Activated B cell treated with CpG ODN at 0.5 μM for 24 hours (primary cell): ENCODE measurements around the gene B4GALNT2. TPM values are rescaled to one million over a fixed set of nuclear protein-coding genes. Genes with fewer than 3 reads are reported as not detected.

ENCODE experiments used
- ATAC-seq: fragments of 200-7000 bp; cut with Tn5 transposase; one replicate; pipeline ENCODE4 v1.10.0; 2021; ENCODE audit warnings: low read depth, mild to moderate bottlenecking, moderate library complexity
- CTCF ChIA-PET: fragments of 350-600 bp; sonication (Branson Sonifier 250); formaldehyde crosslinking; loops from one replicate; lab custom pipeline; 2021; ENCODE audit warnings: antibody characterized with exemption; lab: Charles Lee
- POLR2A ChIA-PET: fragments of 350-600 bp; sonication (Branson Sonifier 250); formaldehyde crosslinking; loops from one replicate; lab custom pipeline; 2021; ENCODE audit warnings: antibody characterized with exemption; lab: Charles Lee
- DNase-seq: peaks from one replicate; pipeline ENCODE4 v3.0.0; 2022
- H3K27ac Mint-ChIP-seq: one replicate; pipeline ENCODE4 v1.8.0; 2020; ENCODE audit warnings: mixed read lengths
- H3K27me3 Mint-ChIP-seq: one replicate; pipeline ENCODE4 v1.8.0; 2021; ENCODE audit warnings: mixed read lengths
- H3K36me3 Mint-ChIP-seq: one replicate; pipeline ENCODE4 v1.8.0; 2021; ENCODE audit warnings: low read depth, mixed read lengths
- H3K4me1 Mint-ChIP-seq: one replicate; pipeline ENCODE4 v1.8.0; 2021; ENCODE audit warnings: mixed read lengths
- H3K4me3 Mint-ChIP-seq: one replicate; pipeline ENCODE4 v1.8.0; 2020; ENCODE audit warnings: mild to moderate bottlenecking, mixed read lengths
- H3K9me3 Mint-ChIP-seq: one replicate; pipeline ENCODE4 v1.8.0; 2020; ENCODE audit warnings: mixed read lengths
- CTCF ChIP-seq: fragments of 200-600 bp; IDR thresholded peaks from one replicate; pipeline ENCODE4 v1.8.0; 2022; ENCODE audit warnings: antibody characterized with exemption, mild to moderate bottlenecking
- intact Hi-C: fragments of 100-400 bp; cut with micrococcal nuclease; formaldehyde crosslinking; loops from one replicate; pipeline ENCODE4 v1.15.1; 2024
- total RNA-seq: library from RNA; stranded (reverse); gene quantifications from 2 replicates; pipeline ENCODE4 v1.2.3, GENCODE V29; 2022

Gene B4GALNT2
- total RNA-seq, 1 donor from 2014 or later, result 0.09 TPM

GRCh38 chr17:49224997-49225337 lies 92.4 kb downstream of the B4GALNT2 start:
- POLR2A ChIA-PET, result interaction anchor here (1.5 to 8.7 kb wide), 2 partner anchors 15 to 33 kb away, joined by 10 to 91 read pairs; partner anchors contain the start of genes ABI3 and GNGT2
- no peak for DNase-seq
- intact Hi-C loops, result loop anchor here (5.0 to 10.0 kb wide), 2 partner anchors 93 to 550 kb away; partner anchors contain the start of gene B4GALNT2
- no peak overlapping the region for H3K27ac Mint-ChIP-seq
- H3K27me3 Mint-ChIP-seq, result peaks cover 10% of the 10 kb centered on the region
- peak overlapping the region; percentile 75 for H3K4me3 Mint-ChIP-seq
- peaks cover 33% of the 10 kb centered on the region for H3K4me1 Mint-ChIP-seq
- H3K9me3 Mint-ChIP-seq, result no peaks in the 10 kb centered on the region
- CTCF ChIA-PET, result interaction anchor here (0.6 to 7.2 kb wide), 5 partner anchors 14 to 192 kb away, joined by 3 to 197 read pairs (median 4); partner anchors contain the start of genes ABI3 and GNGT2
- no peak for TF ChIP-seq CTCF
- ATAC-seq, result no peak
- peaks cover 7% of the 10 kb centered on the region for H3K36me3 Mint-ChIP-seq

- Mint-ChIP-seq H3K4me3 (peak overlapping the region; percentile 2), H3K27me3 (peaks cover 10% of the 10 kb centered on the region), H3K4me1 (peaks cover 30% of the 10 kb centered on the region), H3K27ac (no peak overlapping the region), H3K36me3 (peaks cover 7% of the 10 kb centered on the region), H3K9me3 (no peaks in the 10 kb centered on the region)
- POLR2A ChIA-PET, result interaction anchor here (8.7 kb wide), 1 partner anchor 34 kb away, joined by 91 read pairs; no protein-coding TSS in a partner anchor
- no peak for ATAC-seq
- intact Hi-C loops, result loop anchor here (2.0 to 10.0 kb wide), 3 partner anchors 65 to 551 kb away; partner anchors contain the start of gene B4GALNT2
- TF ChIP-seq CTCF, result no peak
- CTCF ChIA-PET, result interaction anchor here (1.0 to 7.2 kb wide), 5 partner anchors 29 to 193 kb away, joined by 3 to 197 read pairs (median 4); no protein-coding TSS in a partner anchor
- no peak for DNase-seq
These were observed 93.1 kb downstream of the B4GALNT2 start for GRCh38 chr17:49225554-49226236.

Other genes with a start within 250 kb of the B4GALNT2 start
- gene ATP5MC1, start 240.0 kb upstream of the B4GALNT2 start, total RNA-seq, result 130 and 136 TPM in 2 replicates
- gene UBE2Z, start 224.4 kb upstream of the B4GALNT2 start, total RNA-seq, result 121 and 154 TPM in 2 replicates
- 129 and 130 TPM in 2 replicates for gene SNF8, start 187.9 kb upstream of the B4GALNT2 start, total RNA-seq
- not detected in 2 replicates for gene GIP, start 164.2 kb upstream of the B4GALNT2 start, total RNA-seq
- gene IGF2BP1, start 135.4 kb upstream of the B4GALNT2 start, total RNA-seq, result 0.10 and 0.40 TPM in 2 replicates
- gene GNGT2, start 77.8 kb downstream of the B4GALNT2 start, total RNA-seq, result 8.1 and 9.8 TPM in 2 replicates
- 6.5 and 9.7 TPM in 2 replicates for gene ABI3, start 77.9 kb downstream of the B4GALNT2 start, total RNA-seq
- gene PHOSPHO1, start 98.0 kb downstream of the B4GALNT2 start, total RNA-seq, result 0.59 TPM in 1 of 2 replicates, not detected in the other
- 37.1 and 40.6 TPM in 2 replicates for gene ZNF652, start 229.5 kb downstream of the B4GALNT2 start, total RNA-seq